Raji (cell line): Measurements from ENCODE around the gene UNK.

Experiments
- POLR2A ChIP-seq: IDR thresholded peaks from 2 replicates; pipeline ENCODE4 v1.6.1; 2011; ENCODE audit warnings: low read depth, low read length, control low read depth; ENCODE audit not compliant: insufficient read depth

UNK gene

GRCh38 chr17:75853433-75853832 is 68.8 kb downstream of the UNK start:
- no peak for TF ChIP-seq POLR2A

DNA sequence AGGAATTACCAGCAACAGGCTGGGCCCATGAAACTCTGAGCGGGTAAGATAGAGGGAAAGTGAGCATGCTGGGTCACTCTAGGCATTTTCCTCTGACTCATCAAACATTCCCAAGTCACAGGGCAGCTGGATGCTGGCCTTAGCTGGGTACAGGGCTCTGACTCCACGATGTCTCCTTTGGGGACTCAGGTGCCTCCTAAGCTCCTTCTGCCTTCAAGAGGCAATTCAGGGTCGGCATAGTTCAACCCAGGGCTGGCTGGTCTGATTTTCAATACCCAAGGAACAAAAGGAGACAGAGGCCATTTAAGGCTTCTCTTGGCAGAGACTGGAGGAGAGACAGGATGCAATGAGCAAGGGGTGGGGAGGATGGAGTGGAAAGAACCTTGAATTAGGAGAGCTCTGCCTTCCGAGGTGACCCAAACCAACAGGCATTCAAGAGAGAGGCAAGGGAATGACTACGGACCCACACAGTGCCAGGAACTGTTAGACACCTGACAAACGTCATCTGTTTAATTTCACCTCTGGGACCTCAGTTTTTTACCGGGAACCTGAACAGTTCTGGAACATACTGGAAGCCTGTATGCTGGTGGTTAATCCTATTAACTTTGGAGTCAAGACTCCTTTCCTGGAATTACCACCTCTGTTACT is 69.6 kb downstream of the UNK start:
- no peak for TF ChIP-seq POLR2A

GRCh38 chr17:75854881-75855309 is 70.3 kb downstream of the UNK start:
- no peak for TF ChIP-seq POLR2A

DNA sequence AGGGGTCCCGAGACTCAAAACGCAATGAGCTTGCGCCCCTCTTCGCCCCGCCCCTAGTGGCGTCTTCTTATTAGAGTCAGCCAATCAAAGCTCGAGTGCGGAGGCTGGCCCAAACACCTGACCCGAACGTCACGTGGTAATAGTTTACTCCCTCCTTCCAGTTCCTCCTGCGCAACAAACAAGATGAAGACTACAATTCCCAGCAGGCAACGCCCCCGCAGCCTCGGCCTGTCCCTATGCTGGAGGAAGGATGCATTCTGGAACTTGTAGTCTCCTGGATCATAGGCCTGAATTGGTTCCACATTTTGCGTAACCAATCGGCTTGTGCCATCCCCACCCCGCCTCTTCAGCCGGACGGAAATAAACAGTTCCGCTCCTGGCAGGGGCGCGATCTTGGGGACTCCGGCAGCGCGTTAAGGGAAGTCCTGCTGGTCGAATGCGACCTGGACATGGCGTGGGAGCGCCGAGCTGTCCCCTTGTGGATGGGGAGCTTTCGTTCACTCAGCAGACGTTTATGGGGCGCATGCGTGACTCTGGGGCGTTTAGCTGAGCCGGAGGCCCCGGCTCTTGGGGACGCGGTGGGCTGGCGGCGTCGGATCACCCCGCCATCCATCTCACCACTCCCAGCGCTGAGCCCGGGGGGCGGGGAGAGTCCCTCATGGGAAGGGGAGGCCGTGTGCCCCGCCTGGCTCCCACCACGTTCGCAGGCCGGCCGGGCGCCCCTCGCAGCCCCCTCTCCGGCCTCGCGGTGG is 70.9 kb downstream of the UNK start, which contains the start of gene WBP2:
Gene WBP2, minus strand, starts transcription at position 26 of the 752 bp plus-strand sequence. CDS start 38 bp downstream, outside the sequence.
- TF ChIP-seq POLR2A, result peak; percentile 98

- no peak for TF ChIP-seq POLR2A
Observed at GRCh38 chr17:75856062-75856756, 71.6 kb downstream of the UNK start.

DNA sequence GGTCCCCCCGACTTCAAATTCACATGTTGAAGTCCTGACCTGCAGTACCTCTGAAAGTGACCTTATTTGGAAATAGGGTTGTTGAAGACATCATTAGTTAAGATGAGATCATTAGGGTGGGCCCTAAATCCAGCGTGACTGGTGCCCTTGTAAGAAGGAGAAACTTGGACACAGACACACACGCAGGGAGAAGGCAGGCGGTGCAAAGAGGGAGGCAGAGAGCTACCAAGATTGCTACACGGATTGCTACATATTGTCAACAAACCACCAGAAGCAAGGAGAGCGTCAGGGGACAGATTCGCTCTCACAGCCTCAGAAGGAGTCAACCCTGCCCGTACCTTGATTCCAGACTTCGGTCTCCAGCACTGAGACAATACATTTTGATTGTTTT is 77.3 kb downstream of the UNK start:
- no peak for TF ChIP-seq POLR2A

GRCh38 chr17:75864448-75864871 is 79.9 kb downstream of the UNK start:
- no peak for TF ChIP-seq POLR2A

DNA sequence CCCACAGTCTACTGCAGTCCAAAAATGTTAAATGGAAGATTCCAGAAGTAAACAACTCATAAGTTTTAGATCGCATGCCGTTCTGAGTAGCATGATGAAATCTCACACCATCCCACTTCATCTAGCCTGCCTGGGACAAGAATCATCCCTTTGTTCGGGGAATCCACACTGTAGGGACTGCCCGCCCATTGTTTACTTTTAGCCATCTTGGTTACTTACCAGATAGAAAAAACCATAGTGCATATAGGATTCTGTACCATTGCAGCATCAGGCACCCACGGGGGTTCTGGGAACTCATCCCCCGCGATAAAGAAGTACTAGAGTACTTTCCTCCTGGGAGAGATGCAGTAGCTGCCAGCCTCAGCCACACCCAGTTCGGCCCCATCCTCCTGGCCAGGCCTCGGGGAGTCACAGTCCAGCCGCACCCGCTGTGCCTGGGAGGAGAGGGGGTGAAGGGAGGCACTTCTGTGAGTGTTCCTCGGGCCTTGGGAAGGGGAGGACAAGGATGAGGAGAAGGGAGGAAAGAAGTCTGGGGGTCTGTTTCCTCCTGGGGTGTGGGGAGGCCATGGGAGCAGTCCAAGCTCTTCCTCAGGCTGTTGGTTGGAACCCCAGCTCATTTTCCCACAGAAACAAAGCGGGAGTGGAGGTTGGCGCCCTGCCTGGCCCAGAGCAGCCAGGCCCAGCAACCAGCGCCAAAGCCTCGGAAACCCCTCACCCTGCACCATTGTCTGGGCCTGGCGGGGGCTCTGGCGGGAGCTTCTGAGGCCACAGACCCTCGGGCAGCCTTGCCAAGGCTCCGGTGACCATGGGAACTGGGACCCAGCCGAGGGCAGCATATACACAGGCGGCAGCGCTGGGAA is 84.9 kb downstream of the UNK start:
- no peak for TF ChIP-seq POLR2A

DNA sequence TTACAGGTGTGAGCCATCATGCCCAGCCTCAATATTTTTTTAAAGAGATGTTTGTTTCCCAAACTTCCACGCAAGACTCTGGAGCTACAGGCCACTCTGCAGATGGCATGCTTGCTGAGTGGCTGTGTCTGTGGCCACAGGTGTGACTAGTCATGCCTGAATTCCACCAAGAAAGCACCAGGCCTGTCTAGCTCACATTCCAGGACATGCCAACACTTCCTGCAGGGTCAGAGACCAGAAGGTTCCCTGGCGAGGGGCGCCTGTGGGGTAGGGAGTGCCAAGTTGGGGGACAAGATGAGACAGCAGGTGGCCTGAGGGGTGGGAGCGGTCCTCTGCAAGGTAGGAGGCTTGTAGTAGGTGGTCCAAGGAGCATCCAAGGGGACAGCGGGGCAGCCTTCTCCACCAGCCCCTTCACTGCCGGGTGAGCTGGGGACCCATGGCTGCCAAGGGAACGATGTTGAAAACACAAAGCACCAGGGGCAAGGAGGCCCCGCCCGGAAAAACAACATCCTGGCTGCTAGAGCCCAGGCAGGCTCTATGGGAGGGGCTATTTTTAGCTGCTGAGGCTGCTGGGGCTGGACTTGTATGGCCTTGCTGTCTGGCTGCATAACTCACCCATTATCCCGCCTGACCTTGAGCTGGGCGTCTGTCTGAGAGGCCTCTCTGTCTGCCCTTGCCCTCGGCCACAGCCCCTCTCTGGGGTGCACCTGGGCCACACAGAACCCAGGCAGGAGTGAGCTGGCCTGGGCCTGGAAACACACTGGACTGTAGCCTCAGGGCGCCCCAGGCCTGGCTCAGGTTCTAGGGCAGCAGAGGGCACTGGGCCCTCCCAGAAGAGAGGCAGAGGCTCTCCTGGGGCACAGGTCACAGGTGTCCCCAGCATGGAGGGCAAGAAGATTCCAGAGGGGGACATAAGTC is 88.1 kb downstream of the UNK start:
- no peak for TF ChIP-seq POLR2A

DNA sequence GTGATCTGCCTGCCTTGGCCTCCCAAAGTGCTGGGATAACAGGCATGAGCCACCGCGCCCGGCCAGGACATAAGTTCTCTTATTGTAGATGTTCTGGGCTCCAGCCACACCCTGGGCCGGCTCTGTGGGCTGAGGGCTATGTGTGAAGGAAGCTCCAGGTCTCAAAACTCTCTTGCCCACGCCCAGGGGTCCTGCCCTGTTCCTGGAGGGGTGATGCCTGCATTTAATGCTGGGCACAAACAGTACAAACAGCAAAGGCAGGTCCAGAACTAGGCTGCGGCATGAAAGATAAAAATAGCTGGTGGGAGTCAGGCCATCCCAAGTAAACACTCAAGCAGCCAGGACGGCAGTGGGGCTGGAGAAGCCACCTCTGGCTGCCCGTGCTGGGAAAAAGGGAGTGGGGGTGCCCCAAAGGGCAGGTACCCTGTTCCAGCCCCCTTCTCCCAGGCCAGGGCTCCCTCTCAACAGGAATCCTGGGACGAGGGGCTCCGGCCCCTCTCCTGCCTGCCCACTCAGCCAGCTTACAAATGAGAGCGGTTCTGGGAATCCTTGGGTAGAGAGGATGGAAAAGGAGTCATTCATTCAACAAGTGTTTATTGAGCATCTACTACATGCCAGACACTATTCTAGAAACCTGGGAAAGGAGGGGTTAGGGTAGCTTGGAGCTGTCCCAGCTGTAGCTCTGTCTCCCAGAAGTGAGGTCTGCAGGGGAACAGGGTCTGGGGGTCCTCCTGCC is 89.1 kb downstream of the UNK start:
- no peak for TF ChIP-seq POLR2A

DNA sequence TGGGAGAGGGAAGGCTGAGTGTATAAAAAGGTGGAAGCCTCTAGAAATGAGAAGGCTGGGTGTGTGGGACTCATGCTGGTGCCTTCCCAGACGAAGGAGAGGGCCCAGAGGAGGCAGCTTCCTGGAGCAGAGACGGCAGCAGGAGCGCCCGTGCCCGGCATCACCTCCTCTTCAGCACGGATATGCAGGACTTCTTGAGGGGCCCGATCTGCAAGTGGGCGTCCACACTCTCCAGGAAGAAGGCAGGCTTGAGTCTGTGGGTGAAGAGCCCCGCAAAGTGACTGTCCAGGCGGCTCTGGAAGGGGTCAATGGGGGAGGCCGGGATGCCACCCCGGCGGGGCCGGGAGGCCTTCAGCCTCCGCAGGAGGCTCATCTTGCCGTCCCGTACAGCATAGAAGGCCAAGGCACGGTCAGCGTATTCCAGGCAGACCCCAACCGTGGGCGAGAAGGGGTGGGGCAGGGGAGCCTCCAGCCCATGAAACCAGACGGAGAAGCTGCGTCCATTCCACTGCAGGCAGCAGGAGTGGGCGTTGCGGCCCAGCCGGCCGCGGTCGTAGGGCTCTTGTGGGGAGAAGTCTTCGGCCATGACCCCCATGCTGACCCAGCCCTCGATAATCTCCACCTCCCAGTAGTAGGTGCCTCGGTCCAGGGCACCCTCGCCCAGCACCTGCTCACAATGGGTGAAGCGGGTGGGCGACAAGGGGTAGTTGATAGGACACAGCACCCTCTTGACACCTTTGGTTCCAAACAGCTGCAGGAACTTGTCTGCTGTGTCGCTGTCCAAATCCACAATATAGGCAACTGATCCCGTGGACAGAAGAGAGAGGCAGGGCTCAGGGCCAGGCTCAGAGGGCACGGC is 89.9 kb downstream of the UNK start:
- no peak for TF ChIP-seq POLR2A
